ENCODE results near the gene FANK1.

Gene FANK1

GRCh38 chr10:125992254-125992653, 95.9 kb downstream of the FANK1 start:
- DNase-seq: no peak

DNA sequence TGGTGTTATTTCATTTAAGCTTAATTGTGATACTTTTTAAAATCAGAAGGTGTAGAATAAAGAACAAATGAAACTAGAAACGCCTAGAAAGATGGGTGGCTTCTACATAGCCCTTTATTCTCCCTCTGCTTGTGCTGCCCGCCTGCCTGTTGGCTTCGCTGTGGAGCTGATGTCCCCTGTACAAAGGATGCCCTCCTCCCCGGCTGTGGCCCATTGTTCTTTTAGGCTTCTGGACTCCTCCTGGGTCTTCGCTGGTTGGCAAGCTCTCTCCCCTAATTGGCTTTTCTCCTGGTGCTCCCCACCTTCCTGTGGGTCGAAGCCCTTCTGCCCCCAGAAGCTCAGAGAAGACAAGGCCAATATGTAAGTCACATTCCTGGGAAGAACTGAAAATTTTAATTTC, 98.2 kb downstream of the FANK1 start:
- DNase-seq: no peak

- no peak for DNase-seq
These were observed 99.5 kb downstream of the FANK1 start for GRCh38 chr10:125995726-125996304.

DNA sequence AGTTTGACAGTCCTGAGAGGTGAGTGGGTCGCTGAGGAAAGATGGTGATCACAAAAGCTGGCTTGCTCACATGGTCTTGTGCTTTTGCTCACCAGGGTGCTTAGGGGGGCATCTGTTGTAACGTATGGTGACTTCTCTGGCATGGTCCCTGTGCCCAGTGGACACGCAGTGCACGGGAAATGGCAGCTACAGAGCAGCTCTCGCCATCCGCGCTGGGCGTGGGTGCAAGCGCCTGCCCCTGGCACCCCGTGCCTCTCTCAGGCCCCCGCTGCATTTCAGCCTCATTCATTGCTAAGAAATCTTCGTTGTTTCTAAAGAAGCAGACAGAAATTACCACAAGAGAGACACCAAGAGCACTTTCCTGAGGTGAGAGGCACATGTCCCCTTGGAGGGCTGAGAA, 101.2 kb downstream of the FANK1 start:
- no peak for DNase-seq

GRCh38 chr10:125999694-126000093, 103.3 kb downstream of the FANK1 start:
- no peak for DNase-seq

DNA sequence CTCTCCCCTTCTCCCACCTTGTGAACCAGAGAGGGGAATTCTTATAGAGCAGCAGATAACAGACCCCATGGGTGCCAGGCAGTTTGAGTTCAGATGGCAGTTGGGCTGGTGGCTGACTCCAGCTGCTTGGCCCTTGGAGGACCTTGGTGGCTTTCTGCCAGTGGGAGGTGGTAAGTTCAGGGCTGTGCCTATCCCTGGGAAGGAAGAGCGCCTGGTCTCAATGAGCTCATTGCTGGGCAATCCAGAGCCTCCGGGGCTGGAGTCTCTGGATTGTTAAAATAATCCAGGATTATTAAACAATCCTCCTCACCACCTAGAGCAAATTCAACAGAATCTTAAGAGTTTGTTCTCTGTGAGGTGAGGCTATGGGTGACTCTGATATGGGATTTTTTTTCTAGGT, 105.2 kb downstream of the FANK1 start:
- no peak for DNase-seq

DNA sequence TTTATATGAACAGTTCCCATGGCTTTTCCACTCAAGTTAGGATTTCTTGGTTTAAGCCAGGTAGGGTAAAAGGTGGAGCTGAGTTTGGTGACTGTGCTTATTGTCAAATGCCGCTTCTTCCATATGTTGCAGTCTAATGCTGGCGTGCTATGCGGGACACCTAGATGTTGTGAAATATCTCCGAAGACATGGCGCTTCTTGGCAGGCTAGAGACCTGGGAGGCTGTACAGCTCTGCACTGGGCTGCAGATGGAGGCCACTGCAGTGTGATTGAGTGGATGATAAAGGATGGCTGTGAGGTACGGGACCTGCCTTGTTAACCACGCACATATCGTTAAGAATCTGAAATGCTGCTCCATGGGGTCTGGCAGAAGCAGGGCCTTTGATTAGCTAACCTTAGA, 108.4 kb downstream of the FANK1 start:
- DNase-seq: no peak

DNA sequence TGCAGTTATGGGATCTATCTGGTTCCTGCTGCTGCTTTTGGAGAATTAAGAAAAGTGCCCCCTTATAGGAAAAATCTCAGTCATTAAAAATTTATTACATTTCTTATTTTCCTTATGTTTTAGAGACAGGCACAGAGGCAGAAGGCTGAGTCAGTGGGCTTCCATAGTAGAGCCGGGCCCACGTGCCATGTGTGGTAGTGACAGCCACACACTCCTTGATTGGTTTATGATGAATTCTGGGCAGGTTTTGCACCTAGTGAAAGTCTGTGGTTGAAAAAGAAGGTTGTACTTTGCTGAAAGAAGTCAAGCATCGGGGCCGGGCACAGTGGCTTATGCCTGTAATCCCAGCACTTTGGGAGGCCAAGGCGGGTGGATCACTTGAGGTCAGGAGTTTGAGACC, 109.9 kb downstream of the FANK1 start:
- DNase-seq: no peak

DNA sequence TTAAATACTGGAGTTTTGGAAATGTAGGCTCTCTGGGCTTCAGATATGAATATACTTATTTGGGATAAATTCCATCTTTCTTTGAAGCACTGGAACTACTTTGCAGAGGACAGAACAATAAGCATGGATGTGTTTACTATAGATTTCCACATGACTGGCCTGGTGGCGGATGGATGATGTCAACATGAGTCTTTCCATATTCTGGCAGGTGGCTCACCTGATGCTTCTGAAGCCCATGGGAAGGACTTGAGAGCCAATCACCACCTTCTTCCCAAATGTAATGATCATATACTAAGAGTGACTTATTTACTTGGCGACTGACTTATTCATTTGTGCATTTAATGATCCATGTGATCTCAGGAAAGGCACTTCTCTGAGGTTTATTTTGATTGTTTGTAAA, 110.5 kb downstream of the FANK1 start:
- DNase-seq: no peak

- DNase-seq: no peak
These were observed 113.3 kb downstream of the FANK1 start for GRCh38 chr10:126009650-126010049.

GRCh38 chr10:126011995-126012394, 115.6 kb downstream of the FANK1 start:
- DNase-seq: no peak

DNA sequence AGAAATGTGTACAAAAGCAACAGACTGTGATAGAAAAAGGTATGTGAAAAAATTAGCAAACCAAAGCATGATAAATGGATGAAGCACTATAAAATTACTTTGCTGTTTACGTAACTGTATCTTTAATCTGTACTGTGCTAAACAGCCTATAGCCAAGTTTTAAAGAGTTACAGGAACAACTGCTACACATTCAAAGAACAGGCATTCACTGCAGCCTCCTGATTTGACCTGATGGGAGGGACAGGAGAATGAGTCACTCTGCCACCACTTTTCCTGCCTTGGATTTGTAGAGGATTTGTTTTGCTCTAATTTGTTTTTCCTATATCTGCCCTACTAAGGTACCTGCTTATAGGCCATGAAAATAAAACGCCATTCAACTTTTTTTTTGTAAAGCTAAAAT, 116.1 kb downstream of the FANK1 start:
- no peak for DNase-seq

- peak; percentile 10 for DNase-seq
These were observed 117.3 kb downstream of the FANK1 start for GRCh38 chr10:126013489-126014281.

DNA sequence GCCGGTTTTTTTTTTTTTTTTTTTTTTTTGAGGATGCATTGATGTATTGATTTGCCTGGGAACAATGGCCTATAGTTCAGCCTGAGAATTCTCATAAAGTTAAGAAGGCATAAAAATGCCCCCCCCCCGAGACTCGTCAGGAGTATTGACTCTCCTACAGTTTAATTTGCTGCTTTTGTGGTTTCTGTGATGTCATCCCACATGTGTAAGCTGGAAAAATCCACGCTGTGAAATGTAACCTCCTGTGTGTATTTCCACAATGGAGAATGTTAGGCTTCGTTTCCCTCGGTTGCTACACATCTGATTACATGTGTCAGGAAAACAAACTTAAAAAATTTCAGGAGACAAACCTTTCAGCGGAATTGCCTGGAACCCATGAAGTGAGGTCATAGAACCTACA, 117.9 kb downstream of the FANK1 start:
- DNase-seq: no peak

DNA sequence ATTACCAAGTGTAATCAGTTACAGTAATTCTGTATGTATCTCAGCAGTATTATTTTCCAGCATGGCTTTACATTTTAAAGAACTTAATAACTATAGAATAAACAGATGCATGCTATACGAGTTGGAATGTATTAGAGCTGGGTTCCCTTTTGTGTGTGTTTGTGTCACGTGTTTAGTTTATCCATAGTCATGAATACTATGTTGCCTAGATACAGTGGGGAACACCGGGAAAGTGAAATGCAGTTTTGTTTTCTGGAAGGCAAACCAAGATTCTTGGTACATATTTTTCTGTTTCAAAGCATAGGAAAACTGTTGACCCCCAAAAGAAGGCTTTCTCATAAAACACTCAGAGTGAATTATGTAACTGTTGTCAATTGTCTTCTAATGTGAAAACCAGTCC, 119.0 kb downstream of the FANK1 start:
- no peak for DNase-seq

- no peak for DNase-seq
These were observed 119.9 kb downstream of the FANK1 start for GRCh38 chr10:126016156-126016805.

- DNase-seq: no peak
These were observed 120.5 kb downstream of the FANK1 start for GRCh38 chr10:126016882-126017281.

- DNase-seq: no peak
These were observed 121.7 kb downstream of the FANK1 start for GRCh38 chr10:126017961-126018560.

GRCh38 chr10:126021833-126022500, 125.6 kb downstream of the FANK1 start:
- DNase-seq: no peak

DNA sequence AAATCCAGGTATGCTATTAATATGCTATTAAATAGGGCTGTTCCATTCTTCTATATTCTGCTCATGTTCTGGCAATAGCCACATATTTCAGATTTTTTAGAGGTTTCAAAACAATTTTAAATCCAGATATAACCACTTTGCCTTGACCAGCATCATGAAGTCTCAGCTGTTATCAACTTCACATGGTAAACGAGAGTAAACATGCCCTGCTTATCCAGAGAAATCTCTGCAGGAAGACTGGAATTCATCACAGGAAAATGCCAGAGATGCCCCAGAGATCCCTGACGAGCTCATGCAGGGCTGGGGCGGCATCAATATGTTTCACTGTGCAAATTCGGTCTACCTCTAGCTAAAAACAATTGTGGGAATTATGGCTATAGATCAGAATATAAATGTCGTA, 126.5 kb downstream of the FANK1 start:
- DNase-seq: no peak

DNA sequence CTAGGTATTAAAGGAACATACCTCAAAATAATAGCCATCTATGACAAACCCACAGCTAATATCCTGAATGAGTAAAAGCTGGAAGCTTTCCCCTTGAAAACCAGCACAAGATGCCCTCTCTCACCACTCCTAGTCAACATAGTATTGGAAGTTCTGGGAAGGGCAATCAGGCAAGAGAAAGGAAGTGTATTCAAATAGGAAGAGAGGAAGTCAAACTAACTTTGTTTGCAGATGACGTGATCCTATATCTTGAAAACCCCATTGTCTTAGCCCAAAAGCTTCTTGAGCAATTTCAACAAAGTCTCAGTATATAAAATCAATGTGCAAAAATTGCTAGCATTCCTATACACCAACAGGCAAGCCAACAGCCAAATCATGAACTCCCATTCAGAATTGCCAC, 131.3 kb downstream of the FANK1 start:
- no peak for DNase-seq

- DNase-seq: no peak
These were observed 133.6 kb downstream of the FANK1 start for GRCh38 chr10:126029999-126030398.

DNA sequence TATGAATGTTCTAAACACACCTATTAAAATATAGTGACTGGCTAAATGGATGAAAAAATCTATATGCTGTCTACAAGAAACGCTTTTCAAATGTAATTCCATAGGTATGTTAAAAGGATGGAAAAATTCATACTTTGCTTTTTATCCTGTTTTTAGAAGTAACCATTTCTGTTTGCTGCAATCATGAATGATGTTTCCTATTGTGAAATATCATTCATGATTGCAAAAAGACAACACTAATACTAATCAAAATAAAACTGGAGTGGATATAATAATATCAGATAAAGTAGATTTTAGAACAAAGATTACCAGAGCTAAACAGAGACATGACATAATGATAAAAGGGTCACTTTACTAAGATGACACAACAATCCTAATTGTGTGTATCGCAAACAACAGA, 138.2 kb downstream of the FANK1 start:
- no peak for DNase-seq

All from stimulated activated CD4-positive, alpha-beta T cell treated with anti-CD3 and anti-CD28 coated beads, Interleukin-1b, Interleukin-23, amount 100 ng/mL, for 48 hours (primary cell).